Tibial artery (tissue), 4 donors: ENCODE results near the gene FAM219B.

Experiments
- DNase-seq, 2 donors: peaks; one replicate each; pipeline ENCODE4 v3.0.0-alpha.2; 2019
- H3K27ac ChIP-seq, 2 donors: fragments of 200-600 bp; sonication (generic) in 1 of 2; 1 replicate in 1 of 2; 2 replicates in 1 of 2; pipeline ENCODE4 v1.5.1; 2018 to 2019; ENCODE audit warnings: mild to moderate bottlenecking in 1 of 2
- H3K27me3 ChIP-seq, 2 donors: fragments of 200-600 bp; sonication (generic) in 1 of 2; one replicate each; pipeline versions ENCODE4 v1.5.1 to v1.6.0; 2016 to 2019
- H3K36me3 ChIP-seq, 3 donors: fragments of 200-600 bp; sonication (generic) in 2 of 3; one replicate each; pipeline ENCODE4 v1.5.1; 2016 to 2019; ENCODE audit warnings: mild to moderate bottlenecking in 2 of 3
- H3K4me1 ChIP-seq, 4 donors: fragments of 200-600 bp; sonication (generic) in 2 of 4; 1 replicate in 3 of 4; 2 replicates in 1 of 4; pipeline ENCODE4 v1.5.1; 2016 to 2019
- H3K4me3 ChIP-seq, 2 donors: fragments of 200-600 bp; sonication (generic) in 1 of 2; 1 replicate in 1 of 2; 2 replicates in 1 of 2; pipeline ENCODE4 v1.5.1; 2018 to 2019; ENCODE audit warnings: mild to moderate bottlenecking in 2 of 2
- H3K9me3 ChIP-seq, 3 donors: fragments of 200-600 bp; sonication (generic) in 1 of 3; one replicate each; pipeline ENCODE4 v1.5.1; 2016 to 2019
- intact Hi-C: fragments of 100-400 bp; cut with DNase I; formaldehyde crosslinking; loops from one replicate; pipeline ENCODE4 v1.15.0; 2023; ENCODE audit warnings: low total_unique reads
- TF ChIP-seq, protein P1 (sequence below), 2 experiments: fragments of 200-600 bp in 1 of 2; fragments of 450-650 bp in 1 of 2; IDR thresholded peaks; one replicate each; pipeline ENCODE4 v1.5.1; 2017 to 2019; ENCODE audit warnings: antibody characterized with exemption in 2 of 2, mild to moderate bottlenecking in 1 of 2, moderate library complexity in 1 of 2

The FAM219B gene

GRCh38 chr15:74872702-74873035, 34.0 kb downstream of the FAM219B start:
- Histone ChIP-seq H3K27me3 (no peaks in the 10 kb centered on the region), H3K4me3 (peak overlapping the region; percentile 61), H3K4me1 (peaks cover 7 to 54% (median 41%) of the 10 kb centered on the region in 4 donors), H3K9me3 (no peaks in the 10 kb centered on the region), H3K36me3 (peaks cover 0 to 9% (median 0%) of the 10 kb centered on the region in 3 donors), H3K27ac (peak overlapping the region; percentile 78 to 89)
- TF ChIP-seq, protein P1, sequence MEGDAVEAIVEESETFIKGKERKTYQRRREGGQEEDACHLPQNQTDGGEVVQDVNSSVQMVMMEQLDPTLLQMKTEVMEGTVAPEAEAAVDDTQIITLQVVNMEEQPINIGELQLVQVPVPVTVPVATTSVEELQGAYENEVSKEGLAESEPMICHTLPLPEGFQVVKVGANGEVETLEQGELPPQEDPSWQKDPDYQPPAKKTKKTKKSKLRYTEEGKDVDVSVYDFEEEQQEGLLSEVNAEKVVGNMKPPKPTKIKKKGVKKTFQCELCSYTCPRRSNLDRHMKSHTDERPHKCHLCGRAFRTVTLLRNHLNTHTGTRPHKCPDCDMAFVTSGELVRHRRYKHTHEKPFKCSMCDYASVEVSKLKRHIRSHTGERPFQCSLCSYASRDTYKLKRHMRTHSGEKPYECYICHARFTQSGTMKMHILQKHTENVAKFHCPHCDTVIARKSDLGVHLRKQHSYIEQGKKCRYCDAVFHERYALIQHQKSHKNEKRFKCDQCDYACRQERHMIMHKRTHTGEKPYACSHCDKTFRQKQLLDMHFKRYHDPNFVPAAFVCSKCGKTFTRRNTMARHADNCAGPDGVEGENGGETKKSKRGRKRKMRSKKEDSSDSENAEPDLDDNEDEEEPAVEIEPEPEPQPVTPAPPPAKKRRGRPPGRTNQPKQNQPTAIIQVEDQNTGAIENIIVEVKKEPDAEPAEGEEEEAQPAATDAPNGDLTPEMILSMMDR (IDR thresholded peaks at IDR 0.05), result no peak
- no peak for DNase-seq
- intact Hi-C loops, result no loop called here

DNA sequence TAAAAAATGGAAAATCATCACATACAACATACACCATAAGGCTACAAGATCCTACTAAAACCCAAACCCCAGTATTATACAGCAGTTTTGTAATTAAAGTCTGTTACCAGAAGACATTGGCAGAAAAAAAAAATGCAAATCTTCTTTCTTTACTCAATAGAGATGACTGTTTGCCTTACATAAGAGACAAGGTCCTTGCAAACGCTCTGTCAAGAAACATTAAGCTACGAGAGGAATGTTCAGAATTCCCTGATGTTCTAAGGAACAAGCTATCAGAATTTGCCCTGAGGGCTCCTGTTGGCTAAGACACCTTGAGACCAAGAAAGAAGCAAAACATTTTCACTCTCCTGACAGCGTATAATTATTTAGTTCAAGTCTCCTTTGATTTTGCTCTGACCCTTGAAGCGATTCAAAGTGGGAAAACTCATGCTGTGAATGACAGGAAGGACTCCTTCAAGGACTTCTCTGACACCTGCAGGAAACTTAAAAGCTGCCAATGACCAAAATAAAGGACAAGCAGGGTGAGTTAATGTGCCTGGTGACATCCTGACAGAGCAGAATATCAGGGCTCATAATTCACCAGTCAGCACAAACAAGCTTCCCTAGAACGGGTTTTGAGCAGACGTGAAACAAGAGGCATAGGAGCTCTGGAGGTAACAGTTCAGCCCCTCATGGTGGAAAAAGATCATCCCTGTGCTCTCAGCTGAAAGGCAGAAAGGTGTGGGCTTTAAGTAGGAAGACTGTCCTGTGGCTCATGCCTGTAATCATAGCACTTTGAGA, 36.0 kb downstream of the FAM219B start:
- peak overlapping the region; percentile 34 to 37 for H3K27ac ChIP-seq
- intact Hi-C loops, result no loop called here

GRCh38 chr15:74869726-74870407, 36.8 kb downstream of the FAM219B start:
- DNase-seq, result peak; percentile 75
- TF ChIP-seq, protein P1 (IDR thresholded peaks at IDR 0.05), result no peak
- Histone ChIP-seq H3K9me3 (no peaks in the 10 kb centered on the region), H3K36me3 (peaks cover 0 to 9% (median 0%) of the 10 kb centered on the region in 3 donors), H3K4me1 (peaks cover 7 to 65% (median 43%) of the 10 kb centered on the region in 4 donors), H3K27me3 (no peaks in the 10 kb centered on the region), H3K27ac (peak overlapping the region; percentile 34 to 37), H3K4me3 (peak overlapping the region in 1 of 2 donors; percentile 2)
- intact Hi-C loops, result no loop called here

More for the DNA sequence above, 36.0 kb downstream of the FAM219B start:
- Histone ChIP-seq H3K9me3 (no peaks in the 10 kb centered on the region), H3K27me3 (no peaks in the 10 kb centered on the region), H3K4me3 (no peak overlapping the region), H3K4me1 (peaks cover 7 to 65% (median 43%) of the 10 kb centered on the region in 4 donors), H3K36me3 (peaks cover 0 to 9% (median 0%) of the 10 kb centered on the region in 3 donors)
- TF ChIP-seq, protein P1 (IDR thresholded peaks at IDR 0.05), result no peak
- DNase-seq, result no peak

GRCh38 chr15:74869372-74869725, 37.3 kb downstream of the FAM219B start:
- Histone ChIP-seq H3K4me3 (peak overlapping the region in 1 of 2 donors; percentile 2), H3K27me3 (no peaks in the 10 kb centered on the region), H3K9me3 (no peaks in the 10 kb centered on the region), H3K27ac (peak overlapping the region in 1 of 2 donors; percentile 37), H3K4me1 (peaks cover 7 to 65% (median 43%) of the 10 kb centered on the region in 4 donors), H3K36me3 (peaks cover 0 to 10% (median 0%) of the 10 kb centered on the region in 3 donors)
- TF ChIP-seq, protein P1 (IDR thresholded peaks at IDR 0.05), result no peak
- intact Hi-C loops, result no loop called here
- no peak for DNase-seq

DNA sequence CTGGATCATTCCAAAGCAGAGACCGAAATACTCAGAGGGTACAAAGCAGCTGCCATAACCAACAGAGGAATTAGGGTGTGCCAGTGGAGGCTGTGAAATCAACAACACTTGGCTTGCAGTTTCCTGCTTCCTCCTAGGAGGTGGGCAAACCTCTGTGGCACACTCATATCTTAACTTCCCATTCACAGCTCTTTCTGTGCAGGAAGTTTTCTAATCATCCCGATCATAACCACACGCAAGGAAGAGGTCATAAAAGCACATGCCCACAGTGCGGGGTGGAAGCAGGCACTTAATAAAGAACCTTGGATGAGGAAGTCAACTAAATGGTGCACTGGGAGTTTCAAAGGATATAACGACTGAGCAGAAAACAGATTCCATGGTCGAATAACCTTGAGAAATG, 38.6 kb downstream of the FAM219B start:
- Histone ChIP-seq H3K9me3 (no peaks in the 10 kb centered on the region), H3K4me1 (peaks cover 7 to 70% (median 41%) of the 10 kb centered on the region in 4 donors), H3K36me3 (peaks cover 0 to 15% (median 0%) of the 10 kb centered on the region in 3 donors), H3K27ac (no peak overlapping the region), H3K4me3 (no peak overlapping the region), H3K27me3 (no peaks in the 10 kb centered on the region)
- DNase-seq, result peak in 1 of 2 donors; percentile 65
- TF ChIP-seq, protein P1 (IDR thresholded peaks at IDR 0.05), result no peak
- intact Hi-C loops, result no loop called here
